Stimulated activated CD8-positive, alpha-beta memory T cell treated with anti-CD3 and anti-CD28 coated beads, Interleukin-4, amount 100 ng/mL, for 1 hour (primary cell): Measurements from ENCODE around the gene EPHB1.
A peak's percentile ranks its signal among the peaks of the same experiment; 100 is the strongest.

Experiments
- DNase-seq, 2 donors: peaks; one replicate each; pipeline ENCODE4 v3.0.0-alpha.2; 2020; ENCODE audit warnings: low read depth in 2 of 2, low spot score in 1 of 2

The EPHB1 gene

GRCh38 chr3:134794950-134795745 is at the start of gene EPHB1:
TSS of gene EPHB1 (plus strand) at chr3:134795260.
- DNase-seq: peak in 1 of 2 donors; percentile 12

- DNase-seq: no peak
These were observed 46.4 kb upstream of the EPHB1 start for GRCh38 chr3:134748698-134749097.

DNA sequence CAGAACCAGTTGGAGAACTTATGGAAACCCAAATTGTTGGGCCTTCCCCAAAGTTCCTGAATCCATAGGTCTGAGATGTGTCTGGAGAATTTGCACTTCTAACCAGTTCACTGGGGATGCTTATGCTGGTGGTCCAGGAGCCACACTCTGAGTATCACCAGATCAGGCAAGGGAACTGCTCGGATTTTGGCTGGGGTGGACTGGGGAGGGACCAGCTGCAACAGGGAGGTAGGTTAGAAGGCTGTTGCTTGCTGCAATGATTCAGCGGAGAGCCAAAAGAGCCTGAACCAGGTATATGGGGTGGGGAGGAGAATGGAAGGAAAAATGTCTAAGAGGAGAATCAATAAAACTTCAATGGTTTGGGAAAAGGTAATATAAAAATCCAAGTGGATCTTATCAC is 45.9 kb upstream of the EPHB1 start:
- DNase-seq: no peak

GRCh38 chr3:134749802-134750553 is 45.1 kb upstream of the EPHB1 start:
- DNase-seq: no peak

GRCh38 chr3:134751831-134752230 is 43.2 kb upstream of the EPHB1 start:
- DNase-seq: no peak

DNA sequence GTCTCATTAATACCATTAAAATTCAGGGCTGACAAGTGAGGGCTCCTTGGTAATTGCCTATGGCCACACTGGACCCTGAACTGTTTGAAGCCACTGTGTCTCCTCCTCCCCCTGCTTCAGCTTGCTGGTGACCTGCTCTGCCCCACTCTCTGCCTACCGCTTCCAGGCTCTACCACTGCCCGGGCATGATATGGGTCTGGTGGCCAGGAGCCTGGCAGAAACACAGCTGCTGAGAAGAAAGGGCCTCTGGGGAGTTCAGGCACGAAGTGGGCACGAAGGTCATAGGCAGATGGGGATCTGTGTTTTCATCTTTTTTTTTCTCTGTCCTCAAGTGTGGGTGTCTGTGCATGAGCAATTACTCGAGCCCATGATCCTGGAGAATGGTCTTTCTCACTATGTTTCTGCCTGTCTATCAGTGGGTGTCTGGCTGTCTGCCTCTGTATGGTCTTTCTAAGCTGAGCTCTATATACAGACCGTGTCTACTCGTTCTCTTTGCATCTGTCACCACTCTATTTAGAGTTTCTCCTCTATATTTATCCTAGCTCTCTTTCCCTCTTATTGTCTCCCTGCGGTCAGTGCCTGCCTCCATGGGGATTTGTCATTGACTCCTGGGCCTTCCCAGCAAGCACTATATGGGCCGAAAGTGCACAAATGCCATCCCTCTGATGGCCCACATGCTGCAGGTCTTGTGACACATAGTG is 42.1 kb upstream of the EPHB1 start:
- DNase-seq: no peak

DNA sequence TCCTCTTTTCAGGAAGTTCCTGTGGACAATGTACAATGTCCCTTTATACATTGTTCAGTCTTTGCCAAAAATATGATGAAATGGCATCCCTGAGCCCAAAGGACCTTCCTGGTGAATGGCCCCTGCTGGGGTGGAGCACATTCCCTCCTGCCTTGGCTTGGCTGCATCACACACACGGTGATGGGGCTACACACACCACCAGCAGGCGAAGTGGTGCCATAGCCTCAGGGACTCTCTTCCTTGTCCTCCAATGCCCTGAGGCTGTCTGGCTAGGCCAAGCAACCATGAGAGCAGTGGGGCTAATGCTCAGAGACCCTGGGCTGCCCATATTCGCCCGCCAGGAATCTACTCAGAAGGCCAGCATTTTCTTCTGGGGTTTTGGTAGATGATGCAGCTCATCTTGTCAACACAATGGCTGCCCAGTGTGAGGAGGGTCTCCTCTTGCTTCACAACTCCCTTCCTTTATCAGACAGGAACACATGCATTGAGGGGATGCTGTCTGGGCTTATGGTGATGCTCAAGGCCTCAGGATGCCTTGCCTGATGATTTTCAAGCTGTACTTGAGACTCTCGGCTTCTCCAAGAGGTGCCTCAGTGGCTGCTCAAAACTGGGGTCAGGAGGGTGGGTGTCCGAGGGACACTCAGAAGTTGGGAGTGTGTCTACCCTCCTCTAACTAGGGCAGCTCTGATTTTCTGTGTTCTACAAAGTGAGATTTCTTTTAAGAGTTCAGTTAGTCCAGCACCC is 40.9 kb upstream of the EPHB1 start:
- no peak for DNase-seq

DNA sequence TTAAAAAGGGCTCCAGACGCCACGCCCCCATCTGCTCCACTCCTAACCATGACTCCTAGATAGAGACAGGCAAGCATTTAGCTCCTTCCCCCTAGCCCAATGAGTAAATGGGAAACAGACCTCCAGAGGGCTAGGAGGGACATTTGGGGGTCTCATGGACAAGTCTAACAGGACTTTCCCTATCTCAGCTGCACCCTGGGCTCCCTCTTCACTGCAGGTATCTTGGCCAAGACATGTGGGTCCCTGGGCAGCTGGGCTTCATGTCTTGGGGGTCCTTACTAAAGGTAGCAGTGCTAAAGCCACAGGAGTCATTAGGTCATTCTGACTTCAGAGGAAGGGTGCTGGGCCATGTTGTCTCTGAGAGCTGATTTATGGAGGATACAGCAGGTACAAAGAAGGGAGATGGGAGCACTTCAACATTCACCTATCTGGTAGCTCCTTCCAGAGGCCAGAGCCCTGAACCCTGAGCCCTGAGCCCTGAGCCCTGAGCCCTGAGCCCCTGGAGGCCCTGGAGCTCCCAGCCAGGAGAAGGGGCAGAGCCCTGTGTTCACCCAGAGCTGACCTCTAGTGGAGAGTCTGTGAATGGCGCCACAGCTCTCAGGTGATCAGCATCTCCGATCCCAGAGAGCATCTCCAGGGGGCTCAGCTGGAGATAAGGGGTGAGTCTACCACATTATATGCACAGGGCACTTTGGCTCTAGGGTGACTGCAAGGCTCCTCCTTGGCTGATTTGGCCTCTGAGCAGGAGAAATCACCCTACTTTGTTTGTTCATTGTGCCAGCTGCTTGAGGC is 40.1 kb upstream of the EPHB1 start:
- no peak for DNase-seq

DNA sequence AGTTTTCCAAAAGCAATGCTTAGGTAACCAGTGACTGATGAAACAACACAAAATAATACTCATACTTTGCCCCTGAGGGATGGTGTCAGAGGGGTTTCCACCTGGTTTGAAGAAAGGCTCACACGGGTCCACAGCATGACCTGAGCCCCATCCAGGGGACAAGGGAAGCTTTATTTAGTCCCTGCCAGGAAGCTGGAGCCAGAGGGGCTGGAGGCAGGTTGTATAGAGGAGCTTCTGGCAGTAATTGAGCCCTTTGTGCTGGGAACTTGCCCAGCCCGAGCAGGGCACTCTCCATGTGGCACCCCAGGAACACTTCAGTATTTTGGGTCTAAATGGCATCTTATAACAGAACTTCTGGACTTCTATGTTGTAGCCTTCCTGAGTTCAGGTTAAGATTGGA is 39.2 kb upstream of the EPHB1 start:
- DNase-seq: no peak

DNA sequence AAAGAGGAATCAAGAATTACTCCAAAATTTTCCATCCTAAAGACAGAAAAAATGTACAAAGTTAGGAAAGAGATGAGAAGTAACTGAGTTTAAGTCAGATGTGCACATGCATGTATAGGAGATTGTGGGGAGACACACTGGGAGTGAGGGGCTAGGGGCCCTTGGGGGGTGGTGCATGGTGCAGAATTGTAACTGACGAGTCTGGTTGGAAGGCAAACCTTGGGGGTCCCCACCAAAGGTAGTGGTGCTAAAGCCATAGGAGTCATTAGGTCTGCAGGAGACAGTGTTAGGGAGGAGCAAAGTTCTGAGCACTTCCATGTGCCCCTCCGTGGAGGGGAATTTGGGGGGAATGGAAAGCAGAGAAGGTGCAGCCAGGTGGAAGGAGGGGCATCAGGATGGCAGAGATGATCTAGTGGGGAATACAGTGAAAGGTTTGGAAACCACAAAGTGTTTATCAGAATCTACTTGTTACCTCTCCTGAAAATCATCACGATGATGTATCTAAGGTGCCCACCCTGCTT is 37.5 kb upstream of the EPHB1 start:
- DNase-seq: no peak

GRCh38 chr3:134761213-134761612 is 33.8 kb upstream of the EPHB1 start:
- no peak for DNase-seq

- no peak for DNase-seq
These were observed 33.0 kb upstream of the EPHB1 start for GRCh38 chr3:134762016-134762415.

- DNase-seq: no peak
These were observed 29.6 kb upstream of the EPHB1 start for GRCh38 chr3:134765468-134765867.

- DNase-seq: no peak
These were observed 28.8 kb upstream of the EPHB1 start for GRCh38 chr3:134766290-134766689.

GRCh38 chr3:134768116-134768515 is 26.9 kb upstream of the EPHB1 start:
- no peak for DNase-seq

GRCh38 chr3:134768837-134769236 is 26.2 kb upstream of the EPHB1 start:
- DNase-seq: no peak

- DNase-seq: no peak
These were observed 25.7 kb upstream of the EPHB1 start for GRCh38 chr3:134769287-134769868.

DNA sequence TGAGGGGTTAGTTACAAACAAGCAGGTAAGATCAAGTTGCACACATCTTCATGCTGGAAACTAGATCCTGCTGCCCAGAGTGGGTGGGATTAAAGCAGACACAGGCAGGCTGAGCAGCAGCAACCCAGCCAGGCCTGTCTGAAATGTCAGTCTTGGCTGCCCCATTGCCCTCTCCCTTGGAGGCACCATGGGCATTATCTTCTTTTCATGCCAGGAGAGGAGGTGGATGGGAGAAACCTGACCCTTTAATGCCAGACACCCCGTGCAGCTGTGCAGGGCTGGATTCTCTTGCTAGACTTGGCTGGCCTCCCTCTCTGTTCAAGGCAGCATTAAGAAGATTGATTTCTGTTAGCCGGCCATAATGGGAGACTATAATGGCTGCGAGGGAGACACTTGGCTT is 23.0 kb upstream of the EPHB1 start:
- DNase-seq: no peak

GRCh38 chr3:134772591-134772990 is 22.5 kb upstream of the EPHB1 start:
- no peak for DNase-seq

DNA sequence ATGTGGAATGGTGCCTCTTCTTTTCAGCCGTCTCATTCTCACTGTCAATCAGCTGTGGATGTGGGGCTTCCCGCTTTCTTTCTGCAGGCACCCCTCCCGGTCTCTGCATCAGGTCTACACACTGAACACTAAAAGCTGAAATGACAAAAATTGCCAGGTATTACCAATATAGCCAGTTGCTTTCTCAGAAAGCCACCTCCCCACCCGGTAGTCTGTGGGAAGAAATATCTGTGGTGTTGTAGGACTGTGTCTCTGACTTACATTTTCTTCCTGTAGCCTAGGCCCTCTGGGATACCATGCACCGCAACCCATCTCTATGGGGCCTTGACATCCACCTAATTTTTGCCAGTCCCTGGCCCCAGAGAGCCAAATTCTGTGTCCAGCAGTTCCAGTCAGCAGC is 19.2 kb upstream of the EPHB1 start:
- no peak for DNase-seq
